Stimulated activated CD4-positive, alpha-beta T cell treated with anti-CD3 and anti-CD28 coated beads, TNF-alpha, amount 100 ng/mL, for 1 hour (primary cell): ENCODE data around the gene SF3B3.
"Not testable (repeated sequence)": the region's sequence is repeated elsewhere in the genome, so short reads cannot be mapped to it uniquely, and the experiment has no call there.

Experiments used
- DNase-seq, 3 donors: peaks; one replicate each; pipeline ENCODE4 v3.0.0-alpha.2; 2020; ENCODE audit warnings: low read depth in 3 of 3, low spot score in 1 of 3

SF3B3 gene

DNA sequence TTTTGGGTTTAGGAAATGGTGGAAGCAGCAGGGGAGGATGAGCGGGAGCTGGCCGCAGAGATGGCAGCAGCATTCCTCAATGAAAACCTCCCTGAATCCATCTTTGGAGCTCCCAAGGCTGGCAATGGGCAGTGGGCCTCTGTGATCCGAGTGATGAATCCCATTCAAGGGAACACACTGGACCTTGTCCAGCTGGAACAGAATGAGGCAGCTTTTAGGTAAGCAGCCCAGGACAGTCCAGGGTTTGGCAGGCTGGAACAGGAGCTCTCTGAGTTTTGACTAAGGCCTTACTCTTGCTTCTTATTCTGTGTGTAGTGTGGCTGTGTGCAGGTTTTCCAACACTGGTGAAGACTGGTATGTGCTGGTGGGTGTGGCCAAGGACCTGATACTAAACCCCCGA is 41.4 kb downstream of the SF3B3 start:
- no peak for DNase-seq

DNA sequence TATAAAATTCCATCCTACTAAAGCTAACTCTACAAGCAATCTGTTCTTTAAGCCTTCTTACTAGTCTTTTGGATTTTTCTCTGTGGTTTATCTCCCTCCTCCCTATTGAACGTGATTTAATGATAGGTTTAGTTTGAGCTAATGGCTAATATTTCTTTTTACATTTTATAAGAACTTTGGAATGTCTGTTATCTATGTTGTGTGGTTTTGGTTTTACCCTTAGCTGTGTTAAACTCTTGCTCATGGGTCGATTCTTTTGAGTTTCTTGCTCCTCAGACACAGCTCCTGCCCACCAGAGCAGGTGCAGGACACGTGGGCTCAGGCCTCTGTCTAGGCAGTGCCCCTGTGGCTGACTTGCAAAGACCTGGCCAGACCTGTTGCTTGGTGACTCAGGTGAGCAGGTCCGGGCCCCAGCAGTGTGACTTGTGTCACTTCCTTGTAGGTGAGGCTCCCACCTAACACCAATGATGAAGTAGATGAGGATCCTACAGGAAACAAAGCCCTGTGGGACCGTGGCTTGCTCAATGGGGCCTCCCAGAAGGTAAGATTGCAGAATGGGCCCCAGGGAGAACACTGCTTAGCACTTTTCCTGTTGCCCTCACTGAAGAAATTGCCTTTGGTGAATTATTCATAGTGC is 45.1 kb downstream of the SF3B3 start:
- DNase-seq, result no peak

DNA sequence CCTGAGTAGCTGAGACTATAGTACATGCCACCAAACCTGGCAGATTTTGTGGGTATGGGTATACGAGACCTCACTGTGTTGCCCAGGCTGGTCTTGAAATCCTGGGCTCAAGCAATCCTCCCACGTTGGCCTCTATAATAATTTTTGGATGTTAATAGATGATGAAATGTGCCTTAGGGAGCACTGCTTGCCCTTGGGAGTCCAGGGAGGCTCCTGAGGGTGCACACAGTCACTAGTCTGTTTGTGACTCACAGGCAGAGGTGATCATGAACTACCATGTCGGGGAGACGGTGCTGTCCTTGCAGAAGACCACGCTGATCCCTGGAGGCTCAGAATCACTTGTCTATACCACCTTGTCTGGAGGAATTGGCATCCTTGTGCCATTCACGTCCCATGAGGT is 46.1 kb downstream of the SF3B3 start:
- DNase-seq, result no peak

DNA sequence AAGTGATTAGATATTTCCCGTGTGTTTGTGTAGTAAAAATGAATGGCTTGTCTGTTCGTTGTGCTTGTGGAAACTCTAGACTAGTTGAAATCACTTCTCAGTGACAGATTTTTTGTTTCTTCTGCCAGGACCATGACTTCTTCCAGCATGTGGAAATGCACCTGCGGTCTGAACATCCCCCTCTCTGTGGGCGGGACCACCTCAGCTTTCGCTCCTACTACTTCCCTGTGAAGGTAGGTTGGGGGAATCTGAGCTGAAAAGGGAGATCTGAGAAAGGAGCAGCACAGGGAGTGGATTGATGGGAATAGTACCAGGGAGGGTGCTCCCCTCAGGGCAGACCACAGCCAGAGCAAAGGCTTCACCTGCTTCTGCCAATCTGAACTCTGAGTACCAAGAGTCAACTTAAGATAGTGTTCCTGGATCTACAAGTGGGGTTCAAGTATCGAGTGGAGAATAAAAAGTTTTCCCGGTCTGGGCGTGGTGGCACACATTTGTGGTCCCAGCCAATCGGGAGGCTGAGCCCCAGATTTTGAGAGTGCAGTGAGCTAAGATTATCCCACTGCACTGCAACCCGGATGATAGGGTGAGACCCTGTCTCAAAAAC is 47.5 kb downstream of the SF3B3 start:
- no peak for DNase-seq

DNA sequence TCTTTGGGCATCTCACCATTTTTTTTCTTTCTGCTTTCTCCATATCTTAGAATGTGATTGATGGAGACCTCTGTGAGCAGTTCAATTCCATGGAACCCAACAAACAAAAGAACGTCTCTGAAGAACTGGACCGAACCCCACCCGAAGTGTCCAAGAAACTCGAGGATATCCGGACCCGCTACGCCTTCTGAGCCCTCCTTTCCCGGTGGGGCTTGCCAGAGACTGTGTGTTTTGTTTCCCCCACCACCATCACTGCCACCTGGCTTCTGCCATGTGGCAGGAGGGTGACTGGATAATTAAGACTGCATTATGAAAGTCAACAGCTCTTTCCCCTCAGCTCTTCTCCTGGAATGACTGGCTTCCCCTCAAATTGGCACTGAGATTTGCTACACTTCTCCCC is 48.0 kb downstream of the SF3B3 start:
- no peak for DNase-seq

DNA sequence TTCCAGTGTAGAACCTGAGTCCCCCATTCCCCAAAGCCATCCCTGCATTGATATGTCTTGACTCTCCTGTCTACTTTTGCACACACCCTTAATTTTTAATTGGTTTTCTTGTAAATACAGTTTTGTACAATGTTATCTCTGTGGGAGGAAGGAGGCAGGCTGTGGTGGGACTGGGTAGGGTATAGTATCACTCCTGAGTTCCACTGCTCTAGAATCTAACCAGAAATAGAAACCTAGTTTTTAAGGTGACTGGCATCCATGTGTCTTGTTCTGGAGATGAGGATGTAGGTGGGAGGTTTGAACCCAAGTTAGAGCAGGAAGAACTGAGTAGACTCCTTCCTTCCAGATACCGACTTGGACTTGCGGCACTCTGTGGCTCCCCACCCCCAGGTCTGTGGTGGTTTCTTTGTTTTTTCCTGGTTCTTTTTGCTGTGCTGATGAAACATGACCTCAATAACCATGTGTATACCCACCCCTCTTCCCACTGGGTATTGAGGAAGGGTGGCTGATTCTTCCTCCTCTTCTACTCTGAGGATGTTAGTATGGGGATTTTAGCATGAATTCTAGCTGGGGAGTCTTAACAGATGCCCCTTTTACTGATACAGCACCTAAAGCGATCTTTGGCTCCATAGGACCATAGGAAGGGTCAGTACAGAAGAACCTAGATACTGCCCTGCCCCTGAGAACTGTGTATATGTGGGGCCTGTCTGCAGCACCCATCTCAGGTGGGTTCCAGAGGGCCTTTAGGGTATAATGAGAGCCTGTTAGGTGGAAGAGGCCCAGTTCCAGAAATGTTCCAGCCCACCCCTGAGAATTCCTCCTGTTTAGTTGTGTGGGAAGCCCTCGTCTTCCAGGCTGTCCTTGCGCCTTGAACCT is 48.7 kb downstream of the SF3B3 start:
- no peak for DNase-seq

DNA sequence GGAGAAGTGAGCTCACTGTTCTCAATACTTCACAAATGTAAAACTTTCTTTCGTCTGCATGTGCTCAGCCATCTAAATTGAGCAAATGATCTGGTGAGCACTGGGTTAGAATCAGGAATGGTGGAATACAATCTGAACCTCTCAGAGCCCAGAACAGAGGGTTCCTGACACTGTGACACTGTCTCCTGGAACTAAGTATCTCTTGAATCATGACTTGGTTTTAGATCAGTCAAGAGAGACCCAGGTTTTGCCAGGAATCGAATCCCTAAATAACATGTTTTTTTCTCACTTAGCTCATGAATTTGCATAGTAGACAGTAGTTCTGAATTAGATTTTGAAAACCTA is 49.3 kb downstream of the SF3B3 start:
- no peak for DNase-seq

DNA sequence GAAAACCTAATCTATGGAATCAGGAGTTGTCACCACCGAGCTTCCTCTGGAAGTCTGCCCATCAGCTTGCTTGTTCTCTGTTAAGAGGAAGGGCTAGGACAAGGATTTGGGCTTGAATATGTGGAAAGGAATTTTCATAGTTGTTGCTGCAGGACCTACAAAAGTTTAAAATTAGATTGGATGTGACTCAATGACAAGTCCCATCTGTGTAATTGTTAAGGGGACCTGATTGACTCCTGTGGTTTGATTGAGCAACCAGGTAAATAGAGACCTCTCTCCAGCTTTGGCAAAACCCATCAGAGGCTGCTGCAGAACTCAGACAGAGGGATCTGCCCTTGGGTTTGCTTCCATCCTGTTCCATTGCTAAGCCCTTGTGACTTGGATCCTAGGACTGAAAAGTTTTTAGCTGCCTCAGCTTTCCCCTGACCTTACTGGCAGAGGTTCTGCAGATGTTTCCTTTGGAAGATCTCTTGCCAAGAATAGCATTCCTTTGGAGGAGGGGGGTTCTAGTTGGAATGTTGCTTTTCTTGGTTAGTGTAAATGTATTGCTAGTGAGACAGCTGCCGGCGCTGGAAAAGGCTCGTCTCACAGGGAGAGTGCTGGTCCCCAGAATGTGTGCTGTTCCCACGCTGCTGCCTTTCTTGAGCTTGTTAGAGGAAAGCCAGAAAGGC is 50.0 kb downstream of the SF3B3 start:
- no peak for DNase-seq

DNA sequence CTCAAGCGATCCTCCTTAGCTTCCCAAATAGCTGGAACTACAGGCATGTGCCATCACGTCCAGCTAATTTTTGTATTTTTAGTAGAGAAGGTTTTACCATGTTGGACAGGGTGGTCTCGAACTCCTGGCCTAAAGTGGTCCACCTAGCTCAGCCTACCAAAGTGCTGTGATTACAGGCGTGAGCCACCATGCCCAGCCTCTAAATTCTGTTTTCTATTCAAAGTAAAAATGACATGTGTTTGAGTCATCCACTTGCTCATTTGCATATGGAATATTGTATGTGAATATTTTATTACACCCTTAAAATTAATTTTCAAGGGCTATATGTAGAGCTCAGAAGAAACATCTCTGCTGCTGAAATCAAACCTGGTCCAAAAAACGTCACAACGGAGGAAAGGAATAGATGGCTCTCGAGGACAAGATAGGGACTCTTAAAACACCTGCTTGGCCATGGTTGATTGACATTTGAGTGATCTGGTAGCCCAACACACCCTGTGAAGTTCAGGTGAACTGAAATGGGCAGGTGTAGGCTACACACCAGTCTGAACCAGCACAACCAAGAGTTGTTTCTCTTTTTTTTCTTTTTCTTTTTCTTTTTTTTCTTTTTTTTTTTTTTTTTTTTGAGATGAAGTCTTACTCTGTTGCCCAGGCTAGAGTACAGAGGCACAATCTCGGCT is 51.1 kb downstream of the SF3B3 start:
- no peak for DNase-seq

DNA sequence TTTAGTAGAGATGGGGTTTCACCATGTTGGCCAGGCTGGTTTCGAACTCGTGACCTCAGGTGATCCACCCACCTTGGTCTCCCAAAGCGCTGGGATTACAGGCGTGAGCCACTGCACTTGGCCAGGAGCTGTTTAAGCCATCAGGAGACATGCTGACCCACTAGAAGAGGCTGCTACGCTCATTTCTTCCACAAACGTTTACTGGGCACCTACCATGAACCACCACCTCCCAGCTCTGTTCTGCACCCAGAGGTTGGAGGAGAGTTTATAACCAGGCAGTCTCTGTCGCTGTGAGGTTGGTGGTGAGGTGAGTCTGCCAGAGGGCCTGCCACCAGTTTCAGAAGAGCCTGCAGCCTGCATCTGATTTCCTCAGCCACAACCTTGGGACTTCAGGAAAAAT is 51.8 kb downstream of the SF3B3 start:
- DNase-seq, result no peak

DNA sequence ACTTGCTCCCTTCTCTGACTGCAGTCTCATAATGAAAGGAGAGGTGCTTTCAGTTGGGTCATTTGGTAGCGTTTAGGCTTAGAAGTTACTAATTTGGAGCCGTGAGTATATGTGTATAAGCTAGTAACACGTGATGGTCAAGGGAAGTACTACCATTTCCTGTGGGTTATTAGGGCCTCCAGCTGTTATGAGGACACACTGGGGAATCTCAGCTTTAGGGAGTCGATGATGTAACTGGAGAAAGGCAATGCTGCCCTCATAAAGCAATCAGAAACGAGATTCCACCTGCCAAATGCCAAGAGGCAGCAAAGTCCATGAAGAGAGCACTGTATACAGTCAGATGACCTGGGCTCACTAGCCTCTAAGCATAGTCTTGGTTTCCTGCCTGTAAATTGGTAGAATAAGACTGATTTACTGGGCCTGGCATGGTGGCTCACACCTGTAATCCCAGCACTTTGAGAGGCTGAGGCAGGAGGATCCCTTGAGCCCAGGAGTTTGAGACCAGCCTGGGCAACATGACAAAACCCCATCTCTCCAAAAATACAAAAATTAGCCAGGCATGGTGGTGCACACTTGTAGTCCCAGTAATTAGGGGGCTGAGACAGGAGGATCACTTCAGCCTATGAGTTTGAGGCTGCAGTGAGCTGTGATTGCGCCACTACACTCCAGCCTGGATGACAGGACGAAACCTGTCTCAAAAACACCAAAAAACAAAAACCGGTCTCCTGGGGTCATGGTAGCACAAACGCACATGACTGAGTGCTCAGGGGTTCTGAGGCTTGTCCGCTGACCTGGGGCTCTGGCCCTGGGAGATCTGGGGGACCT is 53.0 kb downstream of the SF3B3 start:
- no peak for DNase-seq

DNA sequence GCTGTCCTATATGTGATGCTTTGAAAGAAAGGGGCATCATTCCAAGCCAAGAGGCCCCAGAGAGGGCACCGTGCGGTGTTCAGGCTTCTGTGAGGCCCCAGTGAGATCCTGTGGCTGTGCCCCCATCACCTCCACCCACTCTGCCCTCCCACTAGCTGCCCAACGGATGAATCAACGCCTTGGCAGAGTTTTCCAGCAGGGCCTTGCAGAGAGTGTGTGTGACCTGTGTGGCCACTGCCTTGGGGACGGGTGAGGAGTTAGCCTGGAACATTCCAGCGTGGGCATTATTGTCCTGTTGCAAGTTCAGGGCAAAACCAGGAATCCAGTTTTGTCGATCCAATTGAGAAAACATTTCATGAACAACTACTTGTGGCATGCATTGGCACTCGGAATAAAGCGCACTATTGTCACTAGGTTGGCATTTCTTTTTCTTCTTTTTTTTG is 53.7 kb downstream of the SF3B3 start:
- DNase-seq, result no peak

DNA sequence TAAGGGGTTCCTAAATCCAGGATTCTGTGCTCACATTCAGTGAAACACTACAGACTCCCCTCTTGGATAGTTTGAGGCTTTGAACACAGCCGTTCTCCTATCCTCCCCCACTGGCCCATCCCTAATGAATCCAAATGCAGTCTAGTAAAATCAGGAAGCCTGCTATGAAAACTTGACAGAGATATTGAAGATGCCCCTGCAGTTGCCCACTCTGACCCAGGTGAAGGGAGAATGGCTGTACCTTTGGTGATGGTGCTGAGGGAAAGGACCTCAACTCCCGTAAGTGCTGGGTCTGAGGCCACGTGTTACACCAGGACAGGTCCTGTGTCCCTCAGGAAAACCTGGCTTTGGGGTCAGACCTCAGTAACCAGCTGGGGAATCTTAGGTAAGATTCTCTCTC is 54.4 kb downstream of the SF3B3 start:
- no peak for DNase-seq

DNA sequence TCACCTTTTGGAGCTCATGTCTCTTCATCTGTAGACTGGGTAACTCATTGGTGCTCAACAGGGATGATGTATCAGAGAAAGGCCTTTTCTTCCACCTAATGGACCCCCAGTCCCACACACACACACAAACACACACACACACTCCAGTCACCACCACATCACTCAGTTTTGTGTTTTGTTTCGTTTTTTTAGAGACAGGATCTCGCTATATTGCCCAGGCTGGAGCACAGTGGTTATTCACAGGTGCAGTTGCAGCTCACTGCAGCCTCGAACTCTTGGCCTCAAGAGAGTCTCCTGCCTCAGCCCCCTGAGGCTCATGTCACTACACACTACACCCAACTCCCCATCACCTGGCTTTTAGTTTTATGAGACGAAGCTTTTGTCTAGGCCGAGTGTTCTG is 55.6 kb downstream of the SF3B3 start:
- DNase-seq, result no peak

DNA sequence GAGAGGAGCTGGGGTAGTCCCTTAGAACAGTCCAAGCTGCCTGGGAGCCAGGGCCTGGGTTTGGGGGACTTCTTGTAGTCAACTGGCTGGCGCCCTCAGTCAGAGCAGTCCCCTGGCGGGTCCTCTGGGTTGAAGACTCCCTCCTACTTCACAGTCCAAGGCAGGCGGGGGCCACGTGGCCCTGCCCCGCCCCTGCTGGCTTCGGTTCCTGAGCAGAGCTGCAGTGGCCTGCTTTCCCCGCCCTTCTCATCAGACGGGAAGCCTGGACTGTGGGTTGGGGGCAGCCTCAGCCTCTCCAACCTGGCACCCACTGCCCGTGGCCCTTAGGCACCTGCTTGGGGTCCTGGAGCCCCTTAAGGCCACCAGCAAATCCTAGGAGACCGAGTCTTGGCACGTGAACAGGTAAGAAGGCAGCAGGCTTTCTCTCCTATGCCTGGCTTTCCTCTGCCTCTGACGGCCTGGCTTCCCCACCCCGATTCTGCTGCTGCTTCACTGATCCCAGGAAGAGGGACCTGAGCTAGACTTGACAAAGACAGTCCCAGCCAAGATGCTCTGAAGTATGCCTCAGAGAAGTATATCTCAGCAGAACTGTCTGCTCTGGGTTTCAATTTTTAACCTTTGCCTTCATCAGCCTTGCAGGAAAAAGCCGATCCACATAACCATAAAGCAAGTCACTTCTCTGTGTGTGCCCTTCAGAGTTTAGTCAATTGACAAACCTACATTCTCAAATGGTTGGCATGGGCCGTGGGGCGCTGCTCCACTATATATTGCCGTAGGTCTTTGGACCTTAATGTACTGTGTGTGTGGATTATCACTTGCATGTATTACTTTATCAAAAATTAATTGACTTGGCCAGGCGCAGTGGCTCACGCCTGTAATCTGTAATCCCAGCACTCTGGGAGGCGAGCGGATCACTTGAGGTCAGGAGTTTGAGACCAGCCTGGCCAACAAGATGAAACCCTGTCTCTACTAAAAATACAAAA is 56.3 kb downstream of the SF3B3 start:
- no peak for DNase-seq

DNA sequence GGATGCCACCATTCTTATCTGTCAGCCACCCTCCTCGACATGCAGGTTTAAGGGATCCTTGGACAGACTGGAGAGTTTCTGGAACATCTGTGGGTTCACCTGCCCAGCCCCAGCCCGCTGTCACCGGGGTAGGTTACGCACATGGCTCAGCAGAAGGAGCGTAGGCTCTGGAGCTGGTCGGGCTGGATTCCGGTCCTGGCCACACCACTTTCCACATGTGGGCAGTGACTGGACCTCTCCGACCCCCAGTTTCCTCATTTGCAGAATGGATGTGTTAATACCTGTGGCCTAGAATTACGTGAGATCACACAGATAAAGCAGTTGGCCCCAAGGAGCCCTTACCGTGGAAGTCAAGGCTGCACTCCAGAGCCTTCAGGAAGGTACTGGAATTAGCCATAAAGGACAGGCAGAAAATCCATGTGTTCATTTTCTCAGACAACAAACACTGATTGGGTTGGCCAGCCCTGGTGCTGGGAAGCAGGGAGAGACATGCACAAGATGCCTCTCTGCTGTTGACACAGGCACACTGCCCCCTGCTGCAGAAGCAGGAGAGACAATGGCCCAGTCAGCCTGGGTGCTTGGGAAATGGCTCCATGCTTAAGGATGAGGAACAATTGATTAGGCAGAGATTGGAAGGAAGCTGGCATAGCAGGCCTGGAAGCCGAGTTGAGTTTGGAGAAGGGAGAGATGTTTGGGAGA is 58.8 kb downstream of the SF3B3 start:
- DNase-seq, result no peak

DNA sequence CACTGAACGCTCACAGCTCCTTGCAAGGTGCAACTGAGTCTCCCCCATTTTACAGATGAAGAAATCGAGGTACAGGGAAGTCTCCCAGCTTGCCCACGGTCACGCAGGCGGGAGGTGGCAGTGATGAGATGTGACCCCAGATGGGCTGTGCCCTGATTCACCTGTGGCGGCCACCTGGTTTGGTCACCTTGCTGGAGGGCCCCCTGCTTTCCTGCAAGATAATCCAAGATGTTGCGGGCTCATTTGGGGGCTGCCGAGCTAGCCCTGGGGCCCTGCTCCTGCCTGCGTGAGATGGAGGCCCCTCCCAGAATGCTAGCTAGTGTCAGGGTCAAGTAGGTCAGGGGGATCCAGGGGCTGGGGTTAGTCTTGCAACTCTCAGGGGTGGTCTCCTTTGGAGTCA is 63.1 kb downstream of the SF3B3 start:
- no peak for DNase-seq

DNA sequence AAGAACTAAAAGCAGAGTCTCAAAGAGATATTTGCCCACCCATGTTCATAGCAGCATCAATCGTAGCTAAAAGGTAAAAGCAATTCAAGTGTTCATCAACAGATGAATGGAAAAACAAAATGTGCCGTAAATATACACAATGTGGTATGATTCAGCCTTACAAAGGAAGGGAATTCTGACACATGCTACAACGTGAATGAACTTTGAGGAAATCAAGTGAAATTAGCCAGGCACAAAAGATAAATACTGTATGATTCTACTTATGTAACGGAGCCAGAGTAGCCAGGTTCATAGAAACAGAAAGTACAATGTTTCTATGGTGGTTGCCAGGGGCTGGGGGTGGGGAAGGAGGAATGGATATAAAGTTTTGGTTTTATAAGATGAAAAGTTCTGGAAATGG is 64.9 kb downstream of the SF3B3 start:
- DNase-seq, result no peak

DNA sequence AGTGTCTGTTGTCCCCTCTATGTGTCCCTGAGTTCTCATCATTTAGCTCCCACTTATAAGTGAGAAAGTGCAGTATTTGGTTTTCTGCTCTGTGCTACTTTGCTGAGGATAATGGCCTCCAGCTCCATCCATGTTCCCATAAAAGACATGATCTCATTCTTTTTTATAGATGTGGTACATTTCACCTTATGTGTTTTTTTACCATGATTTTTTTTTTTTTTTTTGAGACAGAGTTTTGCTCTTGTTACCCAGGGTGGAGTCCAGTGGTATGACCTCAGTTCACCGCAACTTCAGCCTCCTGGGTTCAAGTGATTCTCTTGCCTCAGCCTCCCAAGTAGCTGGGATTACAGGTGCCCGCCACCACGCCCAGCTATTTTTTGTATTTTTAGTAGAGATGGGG is 65.8 kb downstream of the SF3B3 start:
- DNase-seq, result not testable (repeated sequence)
